CD4-positive, CD25-positive, alpha-beta regulatory T cell (primary cell): ENCODE results near the gene ESYT2. TPM values are rescaled to one million over a fixed set of nuclear protein-coding genes. Genes with fewer than 3 reads are reported as not detected.
"Not testable (repeated sequence)": the region's sequence is repeated elsewhere in the genome, so short reads cannot be mapped to it uniquely, and the experiment has no call there.

Experiments
- ATAC-seq, 2 donors: fragments of 150-1000 bp; cut with Tn5 transposase; one replicate each; pipeline ENCODE4 v1.10.0; 2021; ENCODE audit warnings: low read depth in 2 of 2, moderate number of reproducible peaks in 2 of 2, moderate library complexity in 1 of 2
- DNase-seq, 3 donors: peaks; one replicate each; pipeline versions ENCODE4 v3.0.0 to v3.0.0-alpha.2; 2012 to 2022; ENCODE audit warnings: mixed read lengths in 1 of 3
- H3K27ac ChIP-seq: one replicate; pipeline ENCODE4 v1.7.0; 2013; ENCODE audit warnings: mild to moderate bottlenecking, low read length; ENCODE audit not compliant: insufficient read depth, poor library complexity, severe bottlenecking
- H3K27me3 ChIP-seq: one replicate; pipeline ENCODE4 v1.7.0; 2013; ENCODE audit warnings: low read length; ENCODE audit not compliant: control insufficient read depth, insufficient read depth
- H3K36me3 ChIP-seq: one replicate; pipeline ENCODE4 v1.7.0; 2013; ENCODE audit warnings: mild to moderate bottlenecking, low read length, moderate library complexity; ENCODE audit not compliant: control insufficient read depth, insufficient read depth
- H3K4me1 ChIP-seq: 2 replicates; pipeline ENCODE4 v1.7.0; 2013; ENCODE audit warnings: mild to moderate bottlenecking, low read length; ENCODE audit not compliant: insufficient read depth, control insufficient read depth, poor library complexity, severe bottlenecking
- H3K4me3 ChIP-seq: one replicate; pipeline ENCODE4 v1.7.0; 2013; ENCODE audit warnings: low read depth, mild to moderate bottlenecking, low read length, moderate library complexity
- H3K9me3 ChIP-seq, 2 experiments: 1 replicate in 1 of 2; 2 replicates in 1 of 2; pipeline ENCODE4 v1.7.0; 2013; ENCODE audit warnings: low read length in 2 of 2, mild to moderate bottlenecking in 1 of 2, moderate library complexity in 1 of 2; ENCODE audit not compliant: control insufficient read depth in 2 of 2
- H3K27ac Mint-ChIP-seq, 3 donors: one replicate each; pipeline ENCODE4 v1.8.0; 2020 to 2022; ENCODE audit warnings: mild to moderate bottlenecking in 3 of 3, mixed read lengths in 3 of 3, moderate library complexity in 2 of 3
- H3K27me3 Mint-ChIP-seq: one replicate; pipeline ENCODE4 v1.8.0; 2022; ENCODE audit warnings: mild to moderate bottlenecking, mixed read lengths
- H3K36me3 Mint-ChIP-seq: one replicate; pipeline ENCODE4 v1.8.0; 2020; ENCODE audit warnings: mixed read lengths
- H3K4me1 Mint-ChIP-seq, 4 donors: one replicate each; pipeline ENCODE4 v1.8.0; 2020 to 2022; ENCODE audit warnings: mixed read lengths in 4 of 4, mild to moderate bottlenecking in 1 of 4
- H3K4me3 Mint-ChIP-seq, 4 donors: one replicate each; pipeline ENCODE4 v1.8.0; 2020 to 2022; ENCODE audit warnings: mild to moderate bottlenecking in 4 of 4, mixed read lengths in 4 of 4, moderate library complexity in 3 of 4
- H3K9me3 Mint-ChIP-seq, 7 donors: one replicate each; pipeline ENCODE4 v1.8.0; 2020 to 2022; ENCODE audit warnings: mixed read lengths in 7 of 7, mild to moderate bottlenecking in 3 of 7, moderate library complexity in 2 of 7
- polyA plus RNA-seq, 4 donors: library from polyadenylated mRNA; unstranded; fragments of 300-500 nt; fragmentation: Illumina TruSeq; gene quantifications; one replicate each; pipeline ENCODE4 v1.2.3, GENCODE V29; 2021
- total RNA-seq: library from RNA; stranded (reverse); gene quantifications from one replicate; pipeline ENCODE4 v1.2.3, GENCODE V29; 2022

The ESYT2 gene
- total and polyA plus RNA-seq, 5 donors from 2014 or later, result 55.3 to 115 (median 71.4) TPM

DNA sequence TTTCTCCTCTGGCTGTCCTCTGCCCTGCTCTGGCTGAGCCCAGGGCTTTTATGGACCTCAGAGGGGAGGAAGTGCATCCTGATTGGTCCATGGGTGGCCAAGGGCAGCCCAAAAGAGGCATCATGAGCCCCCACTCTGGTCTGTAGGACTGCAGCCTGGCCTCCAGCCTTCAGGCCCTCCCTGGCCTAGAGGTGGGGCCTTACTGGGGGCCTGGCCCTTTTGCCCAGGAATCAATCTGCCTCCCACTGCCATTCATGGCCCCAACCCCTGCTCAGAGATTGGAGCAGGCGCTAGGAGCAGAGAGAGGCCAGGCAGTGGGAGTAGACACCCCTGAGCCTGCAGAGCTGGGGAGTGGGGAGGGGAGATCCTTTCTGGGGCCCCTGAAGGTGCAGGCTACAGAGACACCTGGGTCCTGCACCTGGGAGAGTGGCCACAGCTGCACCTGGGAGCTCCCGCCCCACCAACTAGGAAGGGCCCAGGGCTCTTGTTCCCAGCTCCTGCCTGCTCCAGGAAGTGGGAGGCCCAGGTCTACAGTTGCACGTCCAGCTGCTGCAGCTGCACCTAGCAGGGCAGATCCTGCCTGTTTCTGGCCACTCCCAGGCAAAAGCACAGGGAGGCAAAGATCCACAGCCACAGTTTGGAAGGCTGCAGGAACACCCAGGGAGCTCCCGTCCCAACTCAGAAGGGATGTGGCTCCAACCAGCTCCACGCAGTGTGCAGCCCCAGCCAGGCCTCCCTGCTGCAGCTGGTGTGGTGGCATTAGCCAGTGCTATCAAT lies 20.6 kb upstream of the ESYT2 start:
- Histone ChIP-seq H3K36me3 (no peaks in the 10 kb centered on the region), H3K4me3 (no peak overlapping the region), H3K27ac (no peak overlapping the region), H3K9me3 (no peaks in the 10 kb centered on the region), H3K4me1 (peaks cover 10% of the 10 kb centered on the region), H3K27me3 (no peaks in the 10 kb centered on the region)
- Mint-ChIP-seq H3K9me3 (no peaks in the 10 kb centered on the region), H3K27ac (no peak overlapping the region), H3K36me3 (no peaks in the 10 kb centered on the region), H3K27me3 (no peaks in the 10 kb centered on the region), H3K4me3 (no peak overlapping the region), H3K4me1 (peaks cover 5 to 15% (median 10%) of the 10 kb centered on the region in 4 donors)
- no peak for ATAC-seq
- DNase-seq, result no peak

DNA sequence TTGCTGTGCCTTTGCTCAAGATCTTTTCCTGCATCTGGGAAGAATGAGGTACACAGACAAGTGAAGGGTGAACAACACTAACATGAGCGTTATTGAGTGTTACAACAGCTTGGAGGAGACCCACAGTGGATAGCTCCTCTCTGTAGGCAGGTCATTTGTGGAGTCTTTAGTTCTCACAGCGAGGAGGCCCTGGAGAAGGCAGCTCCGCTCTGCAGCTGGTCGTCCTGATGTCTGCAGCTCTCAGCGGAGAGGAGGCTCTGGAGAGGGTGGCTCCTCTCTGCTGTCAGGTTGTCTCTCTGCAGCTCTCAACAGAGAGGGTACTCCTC lies 20.1 kb upstream of the ESYT2 start:
- no peak overlapping the region for H3K27ac Mint-ChIP-seq
- no peak overlapping the region for H3K4me3 ChIP-seq

DNA sequence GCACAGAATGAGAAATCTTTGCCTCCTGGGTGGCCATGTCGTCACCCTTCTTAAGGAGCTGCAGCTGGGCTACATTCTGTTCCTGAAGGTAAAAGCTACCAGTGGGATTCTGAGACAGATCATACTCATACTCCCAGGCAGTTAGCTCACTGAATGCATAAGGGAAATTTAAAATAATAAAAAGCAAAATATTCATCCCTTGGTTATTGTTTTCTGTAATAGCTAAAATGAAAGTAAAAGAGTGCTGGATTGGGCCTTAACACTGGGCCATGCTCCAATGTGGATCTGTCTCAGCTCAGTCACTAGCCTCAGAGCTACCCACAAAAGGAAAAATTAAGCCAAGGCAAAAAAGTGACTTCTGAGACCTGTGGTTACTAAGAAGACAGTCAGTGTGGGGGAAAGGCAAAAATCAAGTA lies 18.1 kb upstream of the ESYT2 start:
- DNase-seq (no peak), ATAC-seq (no peak)
- peak overlapping the region; percentile 66 to 94 (median 69) for H3K27ac Mint-ChIP-seq
- H3K9me3 Mint-ChIP-seq, result no peaks in the 10 kb centered on the region
- Histone ChIP-seq H3K27ac (peak overlapping the region; percentile 41), H3K4me3 (peak overlapping the region; percentile 66), H3K9me3 (no peaks in the 10 kb centered on the region), H3K36me3 (no peaks in the 10 kb centered on the region), H3K4me1 (peaks cover 13% of the 10 kb centered on the region), H3K27me3 (no peaks in the 10 kb centered on the region)
- H3K36me3 Mint-ChIP-seq, result no peaks in the 10 kb centered on the region
- peaks cover 5 to 19% (median 13%) of the 10 kb centered on the region in 4 donors for H3K4me1 Mint-ChIP-seq
- H3K27me3 Mint-ChIP-seq, result peaks cover 4% of the 10 kb centered on the region
- peak overlapping the region in 3 of 4 donors; percentile 75 to 82 (median 79) for H3K4me3 Mint-ChIP-seq

More for the DNA sequence above, 20.1 kb upstream of the ESYT2 start:
- peak overlapping the region in 1 of 4 donors; percentile 11 for H3K4me3 Mint-ChIP-seq
- Histone ChIP-seq H3K4me1 (peaks cover 10% of the 10 kb centered on the region), H3K27ac (no peak overlapping the region), H3K9me3 (no peaks in the 10 kb centered on the region), H3K36me3 (no peaks in the 10 kb centered on the region), H3K27me3 (no peaks in the 10 kb centered on the region)
- ATAC-seq, result no peak
- H3K9me3 Mint-ChIP-seq, result no peaks in the 10 kb centered on the region
- no peak for DNase-seq
- H3K27me3 Mint-ChIP-seq, result no peaks in the 10 kb centered on the region
- H3K4me1 Mint-ChIP-seq, result peaks cover 5 to 15% (median 10%) of the 10 kb centered on the region in 4 donors
- H3K36me3 Mint-ChIP-seq, result no peaks in the 10 kb centered on the region

DNA sequence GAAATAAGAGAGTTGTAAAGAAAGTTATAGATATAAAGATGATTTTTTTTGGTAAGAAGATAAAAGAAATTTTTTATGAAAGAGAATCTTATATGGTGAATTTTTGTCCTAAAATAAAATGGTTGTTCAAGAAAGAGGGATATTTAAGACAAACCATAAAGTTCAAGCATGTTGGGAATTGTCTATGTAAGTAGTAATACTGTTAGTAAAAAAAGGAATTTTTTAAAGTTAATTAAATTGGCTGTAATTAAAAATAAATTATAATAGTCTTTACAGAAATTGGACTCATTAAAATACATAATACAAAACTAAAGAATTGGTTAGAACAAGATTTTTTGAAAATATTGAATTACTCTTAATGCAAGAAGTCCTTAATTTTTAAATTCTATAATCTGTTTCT lies 17.0 kb upstream of the ESYT2 start:
- Histone ChIP-seq H3K9me3 (no peaks in the 10 kb centered on the region), H3K36me3 (no peaks in the 10 kb centered on the region), H3K27me3 (no peaks in the 10 kb centered on the region), H3K27ac (no peak overlapping the region), H3K4me1 (peaks cover 13% of the 10 kb centered on the region), H3K4me3 (no peak overlapping the region)
- Mint-ChIP-seq H3K27ac (no peak overlapping the region), H3K4me1 (peaks cover 5 to 23% (median 14%) of the 10 kb centered on the region in 4 donors), H3K36me3 (no peaks in the 10 kb centered on the region), H3K4me3 (no peak overlapping the region), H3K27me3 (peaks cover 4% of the 10 kb centered on the region), H3K9me3 (no peaks in the 10 kb centered on the region)
- DNase-seq (no peak), ATAC-seq (no peak)

DNA sequence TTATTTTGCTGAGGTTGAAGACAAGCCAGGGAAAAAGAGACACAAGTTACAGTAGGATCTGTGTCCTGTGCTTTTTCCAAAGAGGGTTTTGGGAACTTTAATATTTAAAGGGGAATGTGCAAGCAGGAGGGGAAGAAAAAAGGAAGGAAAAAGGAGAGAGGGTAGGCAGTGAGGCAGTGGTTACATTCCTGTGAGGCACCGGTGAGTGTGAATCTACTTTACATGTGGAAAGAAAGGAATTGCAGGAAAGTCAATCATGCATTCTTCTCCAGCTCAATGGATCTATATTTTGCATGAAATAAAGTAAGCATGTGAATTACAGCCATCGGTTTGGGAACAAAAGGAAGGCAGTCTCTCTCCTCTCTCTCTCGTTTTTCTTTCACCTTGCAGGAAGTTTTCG lies 14.5 kb upstream of the ESYT2 start:
- Mint-ChIP-seq H3K27me3 (peaks cover 4% of the 10 kb centered on the region), H3K27ac (peak overlapping the region; percentile 3 to 36 (median 32))

DNA sequence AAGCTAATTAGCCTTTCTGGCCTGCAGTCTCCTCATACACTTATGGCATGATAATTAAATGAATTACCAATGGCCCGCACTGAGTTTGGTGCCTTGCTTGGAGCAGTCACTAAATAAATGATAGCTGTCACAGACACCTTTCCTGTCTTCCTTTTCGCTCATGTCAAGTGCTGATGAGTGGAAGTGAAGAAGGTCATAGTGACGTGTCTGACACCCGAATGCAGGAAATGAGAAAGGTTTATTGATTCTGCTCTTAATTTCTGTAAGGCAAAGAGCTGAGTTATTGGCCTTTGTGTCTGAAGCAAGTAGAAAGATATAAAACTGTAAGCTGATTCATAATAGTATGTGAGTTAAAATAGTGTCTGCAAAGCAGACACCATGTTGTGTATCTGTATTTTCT lies 13.2 kb upstream of the ESYT2 start:
- H3K27ac ChIP-seq, result no peak overlapping the region
- Mint-ChIP-seq H3K36me3 (no peaks in the 10 kb centered on the region), H3K27ac (peak overlapping the region; percentile 16 to 96 (median 35)), H3K4me1 (peaks cover 4 to 16% (median 10%) of the 10 kb centered on the region in 4 donors), H3K4me3 (no peak overlapping the region), H3K9me3 (no peaks in the 10 kb centered on the region), H3K27me3 (peaks cover 4% of the 10 kb centered on the region)
- no peaks in the 10 kb centered on the region for H3K27me3 ChIP-seq
- peaks cover 11% of the 10 kb centered on the region for H3K4me1 ChIP-seq
- H3K9me3 ChIP-seq, result no peaks in the 10 kb centered on the region
- ATAC-seq (peak; percentile 65 to 84), DNase-seq (peak in 1 of 3 donors; percentile 63)
- no peaks in the 10 kb centered on the region for H3K36me3 ChIP-seq
- no peak overlapping the region for H3K4me3 ChIP-seq

More for the DNA sequence above, 14.5 kb upstream of the ESYT2 start:
- no peak overlapping the region for H3K4me3 ChIP-seq
- peaks cover 5 to 23% (median 14%) of the 10 kb centered on the region in 4 donors for H3K4me1 Mint-ChIP-seq
- H3K27ac ChIP-seq, result no peak overlapping the region
- H3K4me1 ChIP-seq, result peaks cover 13% of the 10 kb centered on the region
- no peaks in the 10 kb centered on the region for H3K36me3 Mint-ChIP-seq
- no peaks in the 10 kb centered on the region for H3K36me3 ChIP-seq
- H3K9me3 ChIP-seq, result no peaks in the 10 kb centered on the region
- ATAC-seq (no peak), DNase-seq (no peak)
- H3K27me3 ChIP-seq, result no peaks in the 10 kb centered on the region
- H3K9me3 Mint-ChIP-seq, result no peaks in the 10 kb centered on the region
- no peak overlapping the region for H3K4me3 Mint-ChIP-seq

DNA sequence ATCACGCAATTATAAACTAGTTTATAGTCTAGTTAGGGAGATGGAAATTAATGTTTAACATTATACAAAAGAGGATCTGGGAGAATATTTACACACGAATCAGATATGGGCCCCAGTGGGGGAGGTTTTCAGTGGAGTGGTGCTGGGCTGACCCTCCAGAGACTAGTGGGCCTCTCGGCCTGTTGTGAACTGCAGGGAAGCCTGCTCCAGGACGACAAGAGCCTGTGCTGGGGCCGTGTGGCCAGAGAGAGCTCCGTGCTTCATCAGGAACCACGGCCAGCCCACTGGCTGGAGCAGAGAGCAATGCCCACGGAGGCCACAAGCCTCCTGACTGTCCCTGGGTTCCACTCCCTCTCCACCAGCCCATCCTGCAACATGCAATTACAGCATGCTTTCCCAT lies 11.3 kb upstream of the ESYT2 start:
- ATAC-seq (no peak), DNase-seq (no peak)
- Histone ChIP-seq H3K4me3 (no peak overlapping the region), H3K36me3 (no peaks in the 10 kb centered on the region), H3K27me3 (no peaks in the 10 kb centered on the region), H3K4me1 (peaks cover 3% of the 10 kb centered on the region), H3K27ac (no peak overlapping the region), H3K9me3 (no peaks in the 10 kb centered on the region)
- Mint-ChIP-seq H3K4me1 (peaks cover 0 to 9% (median 4%) of the 10 kb centered on the region in 4 donors), H3K27me3 (peaks cover 4% of the 10 kb centered on the region), H3K9me3 (no peaks in the 10 kb centered on the region), H3K27ac (no peak overlapping the region), H3K4me3 (no peak overlapping the region), H3K36me3 (peaks cover 6% of the 10 kb centered on the region)

DNA sequence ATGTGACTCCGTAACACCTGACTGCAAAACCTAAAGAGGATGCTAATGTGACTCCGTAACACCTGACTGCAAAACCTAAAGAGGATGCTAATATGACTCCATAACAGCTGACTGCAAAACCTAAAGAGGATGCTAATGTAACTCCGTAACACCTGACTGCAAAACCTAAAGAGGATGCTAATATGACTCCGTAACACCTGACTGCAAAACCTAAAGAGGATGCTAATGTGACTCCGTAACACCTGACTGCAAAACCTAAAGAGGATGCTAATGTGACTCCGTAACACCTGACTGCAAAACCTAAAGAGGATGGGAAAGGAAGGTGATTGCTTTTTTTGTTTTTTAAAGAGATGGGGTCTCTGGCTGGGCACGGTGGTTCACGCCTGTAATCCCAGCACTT lies 9.9 kb upstream of the ESYT2 start:
- H3K36me3 Mint-ChIP-seq, DNase-seq, H3K4me3 ChIP-seq, H3K9me3 Mint-ChIP-seq, H3K4me3 Mint-ChIP-seq, H3K4me1 ChIP-seq, H3K27me3 ChIP-seq, H3K27ac ChIP-seq, H3K27ac Mint-ChIP-seq, H3K36me3 ChIP-seq, ATAC-seq, H3K4me1 Mint-ChIP-seq, H3K27me3 Mint-ChIP-seq, H3K9me3 ChIP-seq: not testable (repeated sequence)
